Panc1 (cell line): ENCODE results near the gene TNIK.

Experiments
- SIN3A ChIP-seq: IDR thresholded peaks from 2 replicates; pipeline ENCODE4 v1.6.1; 2012; ENCODE audit warnings: low read depth, mild to moderate bottlenecking, low read length, moderate library complexity, borderline replicate concordance; ENCODE audit not compliant: insufficient read depth
- TF ChIP-seq, protein P1 (sequence below): fragments of 450-650 bp; IDR thresholded peaks from 2 replicates; pipeline ENCODE4 v1.5.1; 2017; ENCODE audit warnings: mild to moderate bottlenecking
- TF ChIP-seq, protein P2 (sequence below), 2 experiments: IDR thresholded peaks; 2 replicates each; pipeline ENCODE4 v1.6.1; 2011 to 2012; ENCODE audit warnings: low read depth in 2 of 2, control low read depth in 1 of 2, low read length in 1 of 2, mild to moderate bottlenecking in 1 of 2, moderate library complexity in 1 of 2; ENCODE audit not compliant: insufficient read depth in 1 of 2

DNA sequence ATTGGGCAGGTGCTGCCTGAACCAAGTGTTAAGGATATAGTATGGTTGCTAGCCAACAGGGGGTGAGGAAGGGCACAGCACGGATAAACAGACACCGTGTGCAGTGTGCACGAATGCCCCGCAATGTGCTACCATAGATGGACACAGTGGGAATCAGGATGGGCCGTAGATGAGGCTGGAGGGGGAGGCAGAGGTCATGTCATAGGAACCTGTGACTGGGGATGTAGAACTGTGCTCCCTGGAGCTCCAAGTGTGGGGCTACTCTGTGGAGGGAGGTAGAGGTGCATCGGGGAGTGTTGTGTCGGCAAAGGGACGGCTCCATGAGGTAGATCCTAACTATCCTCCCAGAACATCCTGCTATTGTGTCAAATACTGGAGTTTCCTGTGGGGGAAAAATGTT is 102.5 kb downstream of the TNIK start:
- TF ChIP-seq, protein P1, sequence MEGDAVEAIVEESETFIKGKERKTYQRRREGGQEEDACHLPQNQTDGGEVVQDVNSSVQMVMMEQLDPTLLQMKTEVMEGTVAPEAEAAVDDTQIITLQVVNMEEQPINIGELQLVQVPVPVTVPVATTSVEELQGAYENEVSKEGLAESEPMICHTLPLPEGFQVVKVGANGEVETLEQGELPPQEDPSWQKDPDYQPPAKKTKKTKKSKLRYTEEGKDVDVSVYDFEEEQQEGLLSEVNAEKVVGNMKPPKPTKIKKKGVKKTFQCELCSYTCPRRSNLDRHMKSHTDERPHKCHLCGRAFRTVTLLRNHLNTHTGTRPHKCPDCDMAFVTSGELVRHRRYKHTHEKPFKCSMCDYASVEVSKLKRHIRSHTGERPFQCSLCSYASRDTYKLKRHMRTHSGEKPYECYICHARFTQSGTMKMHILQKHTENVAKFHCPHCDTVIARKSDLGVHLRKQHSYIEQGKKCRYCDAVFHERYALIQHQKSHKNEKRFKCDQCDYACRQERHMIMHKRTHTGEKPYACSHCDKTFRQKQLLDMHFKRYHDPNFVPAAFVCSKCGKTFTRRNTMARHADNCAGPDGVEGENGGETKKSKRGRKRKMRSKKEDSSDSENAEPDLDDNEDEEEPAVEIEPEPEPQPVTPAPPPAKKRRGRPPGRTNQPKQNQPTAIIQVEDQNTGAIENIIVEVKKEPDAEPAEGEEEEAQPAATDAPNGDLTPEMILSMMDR: no peak
- TF ChIP-seq, protein P2, sequence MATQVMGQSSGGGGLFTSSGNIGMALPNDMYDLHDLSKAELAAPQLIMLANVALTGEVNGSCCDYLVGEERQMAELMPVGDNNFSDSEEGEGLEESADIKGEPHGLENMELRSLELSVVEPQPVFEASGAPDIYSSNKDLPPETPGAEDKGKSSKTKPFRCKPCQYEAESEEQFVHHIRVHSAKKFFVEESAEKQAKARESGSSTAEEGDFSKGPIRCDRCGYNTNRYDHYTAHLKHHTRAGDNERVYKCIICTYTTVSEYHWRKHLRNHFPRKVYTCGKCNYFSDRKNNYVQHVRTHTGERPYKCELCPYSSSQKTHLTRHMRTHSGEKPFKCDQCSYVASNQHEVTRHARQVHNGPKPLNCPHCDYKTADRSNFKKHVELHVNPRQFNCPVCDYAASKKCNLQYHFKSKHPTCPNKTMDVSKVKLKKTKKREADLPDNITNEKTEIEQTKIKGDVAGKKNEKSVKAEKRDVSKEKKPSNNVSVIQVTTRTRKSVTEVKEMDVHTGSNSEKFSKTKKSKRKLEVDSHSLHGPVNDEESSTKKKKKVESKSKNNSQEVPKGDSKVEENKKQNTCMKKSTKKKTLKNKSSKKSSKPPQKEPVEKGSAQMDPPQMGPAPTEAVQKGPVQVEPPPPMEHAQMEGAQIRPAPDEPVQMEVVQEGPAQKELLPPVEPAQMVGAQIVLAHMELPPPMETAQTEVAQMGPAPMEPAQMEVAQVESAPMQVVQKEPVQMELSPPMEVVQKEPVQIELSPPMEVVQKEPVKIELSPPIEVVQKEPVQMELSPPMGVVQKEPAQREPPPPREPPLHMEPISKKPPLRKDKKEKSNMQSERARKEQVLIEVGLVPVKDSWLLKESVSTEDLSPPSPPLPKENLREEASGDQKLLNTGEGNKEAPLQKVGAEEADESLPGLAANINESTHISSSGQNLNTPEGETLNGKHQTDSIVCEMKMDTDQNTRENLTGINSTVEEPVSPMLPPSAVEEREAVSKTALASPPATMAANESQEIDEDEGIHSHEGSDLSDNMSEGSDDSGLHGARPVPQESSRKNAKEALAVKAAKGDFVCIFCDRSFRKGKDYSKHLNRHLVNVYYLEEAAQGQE (IDR thresholded peaks at IDR 0.05; ENCODE audit: insufficient read depth in 1 of 2, low read depth in 2 of 2, low read length in 1 of 2): no peak
- TF ChIP-seq SIN3A: no peak
